Measurements from ENCODE around the gene ARFGAP1.

Gene ARFGAP1

GRCh38 chr20:63329331-63330083, 56.9 kb downstream of the ARFGAP1 start:
- no peak for TF ChIP-seq CTCF (IDR thresholded peaks at IDR 0.05; ENCODE audit: low read depth, low read length)
- H3K4me3 ChIP-seq (ENCODE audit: low read depth, low read length), result no peak overlapping the region

- TF ChIP-seq CTCF (IDR thresholded peaks at IDR 0.05; ENCODE audit: low read depth, low read length), result no peak
- no peak overlapping the region for H3K4me3 ChIP-seq (ENCODE audit: low read depth, low read length)
These were observed 57.6 kb downstream of the ARFGAP1 start for GRCh38 chr20:63330084-63330760.

GRCh38 chr20:63330940-63331339, 58.3 kb downstream of the ARFGAP1 start:
- no peak for TF ChIP-seq CTCF (IDR thresholded peaks at IDR 0.05; ENCODE audit: low read depth, low read length)
- H3K4me3 ChIP-seq (ENCODE audit: low read depth, low read length), result no peak overlapping the region

- TF ChIP-seq CTCF (IDR thresholded peaks at IDR 0.05; ENCODE audit: low read depth, low read length), result no peak
- no peak overlapping the region for H3K4me3 ChIP-seq (ENCODE audit: low read depth, low read length)
These were observed 59.3 kb downstream of the ARFGAP1 start for GRCh38 chr20:63331741-63332400.

GRCh38 chr20:63332488-63333240, 60.1 kb downstream of the ARFGAP1 start:
- H3K4me3 ChIP-seq (ENCODE audit: low read depth, low read length), result no peak overlapping the region
- TF ChIP-seq CTCF (IDR thresholded peaks at IDR 0.05; ENCODE audit: low read depth, low read length), result no peak

GRCh38 chr20:63333241-63333836, 60.7 kb downstream of the ARFGAP1 start:
- no peak overlapping the region for H3K4me3 ChIP-seq (ENCODE audit: low read depth, low read length)
- no peak for TF ChIP-seq CTCF (IDR thresholded peaks at IDR 0.05; ENCODE audit: low read depth, low read length)
